H9 (cell line): ENCODE data around the gene MCOLN3. TPM values are rescaled to one million over a fixed set of nuclear protein-coding genes. Genes with fewer than 3 reads are reported as not detected.

ENCODE experiments used
- DNase-seq: peaks from one replicate; pipeline ENCODE4 v3.0.0-alpha.2; 2017
- H2AFZ ChIP-seq: one replicate; pipeline ENCODE4 v1.6.1; 2013; ENCODE audit warnings: mild to moderate bottlenecking, low read length, control low read depth, moderate library complexity
- H2AK5ac ChIP-seq: 2 replicates; pipeline ENCODE4 v1.6.1; 2013; ENCODE audit warnings: low read length, control low read depth, mixed read lengths; ENCODE audit not compliant: insufficient read length
- H2BK120ac ChIP-seq: one replicate; pipeline ENCODE4 v1.6.1; 2013; ENCODE audit warnings: low read depth, mild to moderate bottlenecking, low read length, control low read depth, inconsistent platforms; ENCODE audit not compliant: poor library complexity, severe bottlenecking
- H2BK12ac ChIP-seq: 2 replicates; pipeline ENCODE4 v1.6.1; 2013; ENCODE audit warnings: low read length, control low read depth, mixed read lengths, low read depth; ENCODE audit not compliant: insufficient read length
- H2BK15ac ChIP-seq: 2 replicates; pipeline ENCODE4 v1.6.1; 2013; ENCODE audit warnings: low read depth, low read length, control low read depth
- H2BK20ac ChIP-seq: one replicate; pipeline ENCODE4 v1.6.1; 2013; ENCODE audit warnings: low read depth, mild to moderate bottlenecking, low read length, control low read depth, inconsistent platforms; ENCODE audit not compliant: poor library complexity, severe bottlenecking
- H2BK5ac ChIP-seq: 2 replicates; pipeline ENCODE4 v1.6.1; 2013; ENCODE audit warnings: low read length, control low read depth, mixed read lengths; ENCODE audit not compliant: insufficient read length
- H3K14ac ChIP-seq: 2 replicates; pipeline ENCODE4 v1.6.1; 2013; ENCODE audit warnings: low read length, control low read depth; ENCODE audit not compliant: insufficient read depth
- H3K18ac ChIP-seq: 2 replicates; pipeline ENCODE4 v1.6.1; 2013; ENCODE audit warnings: low read depth, mild to moderate bottlenecking, mixed read lengths, low read length, control low read depth; ENCODE audit not compliant: insufficient read length
- H3K23ac ChIP-seq: 2 replicates; pipeline ENCODE4 v1.6.1; 2013; ENCODE audit warnings: low read length, control low read depth, mixed read lengths, low read depth; ENCODE audit not compliant: insufficient read length
- H3K23me2 ChIP-seq: 2 replicates; pipeline ENCODE4 v1.6.1; 2013; ENCODE audit warnings: low read depth, mild to moderate bottlenecking, mixed read lengths, low read length, control low read depth; ENCODE audit not compliant: insufficient read length, poor library complexity, severe bottlenecking
- H3K27ac ChIP-seq: 2 replicates; pipeline ENCODE4 v1.5.1; 2013; ENCODE audit warnings: low read length, control low read depth, mixed read lengths, low read depth; ENCODE audit not compliant: insufficient read length
- H3K27me3 ChIP-seq: 2 replicates; pipeline ENCODE4 v1.6.1; 2013; ENCODE audit warnings: low read length, control low read depth, inconsistent platforms; ENCODE audit not compliant: insufficient read depth
- H3K4ac ChIP-seq: 2 replicates; pipeline ENCODE4 v1.6.1; 2013; ENCODE audit warnings: low read depth, mild to moderate bottlenecking, control low read depth, inconsistent platforms, low read length, moderate library complexity
- H3K4me1 ChIP-seq: 2 replicates; pipeline ENCODE4 v1.6.1; 2013; ENCODE audit warnings: low read length, control low read depth, inconsistent platforms; ENCODE audit not compliant: insufficient read depth
- H3K4me2 ChIP-seq: 2 replicates; pipeline ENCODE4 v1.6.1; 2013; ENCODE audit warnings: low read length, control low read depth, mixed read lengths; ENCODE audit not compliant: insufficient read length, insufficient read depth
- H3K56ac ChIP-seq: 2 replicates; pipeline ENCODE4 v1.6.1; 2013; ENCODE audit warnings: low read depth, mild to moderate bottlenecking, mixed read lengths, low read length, control low read depth; ENCODE audit not compliant: insufficient read length
- H3K79me1 ChIP-seq: 2 replicates; pipeline ENCODE4 v1.6.1; 2013; ENCODE audit warnings: low read depth, mild to moderate bottlenecking, moderate library complexity, low read length, control low read depth, inconsistent platforms; ENCODE audit not compliant: insufficient read depth, poor library complexity, severe bottlenecking
- H3K79me2 ChIP-seq: 2 replicates; pipeline ENCODE4 v1.6.1; 2013; ENCODE audit warnings: low read length, control low read depth, inconsistent platforms; ENCODE audit not compliant: insufficient read depth
- H3K9ac ChIP-seq: 2 replicates; pipeline ENCODE4 v1.6.1; 2013; ENCODE audit warnings: low read length, control low read depth, mixed read lengths; ENCODE audit not compliant: insufficient read length; ENCODE audit errors: extremely low read depth
- H3K9me3 ChIP-seq: one replicate; pipeline ENCODE4 v1.6.1; 2013; ENCODE audit warnings: low read depth, low read length, inconsistent platforms; ENCODE audit not compliant: control insufficient read depth
- H3T11ph ChIP-seq: one replicate; pipeline ENCODE4 v1.6.1; 2013; ENCODE audit warnings: mild to moderate bottlenecking, low read length, control low read depth, inconsistent platforms
- H4K20me1 ChIP-seq: one replicate; pipeline ENCODE4 v1.6.1; 2013; ENCODE audit not compliant: control insufficient read depth, insufficient read length, insufficient read depth
- H4K5ac ChIP-seq: 2 replicates; pipeline ENCODE4 v1.6.1; 2013; ENCODE audit warnings: low read depth, mild to moderate bottlenecking, mixed read lengths, low read length, control low read depth; ENCODE audit not compliant: insufficient read length
- H4K8ac ChIP-seq: replicated peaks from 2 replicates; pipeline ENCODE4 v1.6.1; 2013; ENCODE audit warnings: low read length, control low read depth, mixed read lengths, low read depth; ENCODE audit not compliant: insufficient read length
- H4K91ac ChIP-seq: 2 replicates; pipeline ENCODE4 v1.6.1; 2013; ENCODE audit warnings: low read depth, mild to moderate bottlenecking, moderate library complexity, mixed read lengths, low read length, control low read depth; ENCODE audit not compliant: insufficient read length
- H3K27ac Mint-ChIP-seq, 3 experiments: 2 replicates in 2 of 3; 3 replicates in 1 of 3; pipeline ENCODE4 v1.8.0; 2020 to 2021; ENCODE audit warnings: mixed read lengths in 3 of 3, mild to moderate bottlenecking in 1 of 3, moderate library complexity in 1 of 3
- H3K27me3 Mint-ChIP-seq: 2 replicates; pipeline ENCODE4 v1.8.0; 2021; ENCODE audit warnings: low read depth, mild to moderate bottlenecking, moderate library complexity, mixed read lengths
- H3K36me3 Mint-ChIP-seq, 3 experiments: 2 replicates in 2 of 3; 3 replicates in 1 of 3; pipeline ENCODE4 v1.8.0; 2020 to 2021; ENCODE audit warnings: low read depth in 3 of 3, mixed read lengths in 3 of 3; ENCODE audit not compliant: insufficient read depth in 1 of 3
- H3K4me1 Mint-ChIP-seq, 2 experiments: 2 replicates each; pipeline ENCODE4 v1.8.0; 2020; ENCODE audit warnings: mixed read lengths in 2 of 2
- H3K4me3 Mint-ChIP-seq, 2 experiments: 2 replicates in 1 of 2; 3 replicates in 1 of 2; pipeline ENCODE4 v1.8.0; 2020 to 2021; ENCODE audit warnings: mild to moderate bottlenecking in 2 of 2, mixed read lengths in 2 of 2, moderate library complexity in 1 of 2
- H3K9me3 Mint-ChIP-seq, 2 experiments: 2 replicates in 1 of 2; 3 replicates in 1 of 2; pipeline ENCODE4 v1.8.0; 2020; ENCODE audit warnings: mild to moderate bottlenecking in 2 of 2, mixed read lengths in 2 of 2, moderate library complexity in 1 of 2
- CTCF ChIP-seq: fragments of 200-600 bp; sonication (generic); conservative IDR thresholded peaks from 3 replicates; pipeline ENCODE4 v1.8.0; 2021; ENCODE audit warnings: antibody characterized with exemption, mild to moderate bottlenecking
- WGBS: extraction: QIAGEN DNeasy Blood & Tissue Kit; methylation state at CpG from one replicate; pipeline ENCODE4 v1.1.7; 2013; ENCODE audit warnings: missing lambda C conversion rate, low lambda C conversion rate, mixed read lengths; ENCODE audit not compliant: insufficient read length; ENCODE audit errors: extremely low coverage; 5-methylcytosine and 5-hydroxymethylcytosine counted together
- total RNA-seq: library from RNA; stranded (reverse); gene quantifications from 2 replicates; pipeline ENCODE4 v1.2.1, GENCODE V29; 2021

MCOLN3 gene
- total RNA-seq, 1 experiment from 2014 or later: 10.8 TPM

GRCh38 chr1:85091671-85092280 is 43.5 kb upstream of the MCOLN3 start:
- Histone ChIP-seq H2AK5ac (no peak overlapping the region), H3T11ph (no peak overlapping the region), H3K79me2 (no peaks in the 10 kb centered on the region), H2BK120ac (no peak overlapping the region), H3K9me3 (no peaks in the 10 kb centered on the region), H2BK5ac (no peak overlapping the region), H3K4me1 (no peaks in the 10 kb centered on the region), H4K8ac (no peak overlapping the region), H3K4me2 (no peak overlapping the region), H3K27me3 (no peaks in the 10 kb centered on the region), H3K4ac (no peak overlapping the region), H3K79me1 (no peaks in the 10 kb centered on the region), H2BK12ac (no peak overlapping the region), H3K9ac (no peak overlapping the region), H3K27ac (no peak overlapping the region), H3K56ac (no peak overlapping the region), H2AFZ (no peak overlapping the region), H4K91ac (no peak overlapping the region), H3K18ac (no peak overlapping the region), H4K20me1 (no peaks in the 10 kb centered on the region), H3K23me2 (no peaks in the 10 kb centered on the region), H3K14ac (no peak overlapping the region), H4K5ac (no peak overlapping the region), H2BK15ac (no peak overlapping the region), H2BK20ac (no peak overlapping the region), H3K23ac (no peak overlapping the region)
- H3K36me3 Mint-ChIP-seq: no peaks in the 10 kb centered on the region
- H3K4me3 Mint-ChIP-seq: no peak overlapping the region
- H3K4me1 Mint-ChIP-seq: peaks cover 5 to 8% of the 10 kb centered on the region in 2 experiments; a peak in 3 of 4 replicates
- no peak overlapping the region for H3K27ac Mint-ChIP-seq
- no peaks in the 10 kb centered on the region for H3K9me3 Mint-ChIP-seq
- TF ChIP-seq CTCF: no peak
- DNase-seq: no peak
- no CpG with 5 or more reads among the region's 11 CpGs for WGBS
- H3K27me3 Mint-ChIP-seq: no peaks in the 10 kb centered on the region
